Measurements from ENCODE around the gene FNDC4. TPM values are rescaled to one million over a fixed set of nuclear protein-coding genes. Genes with fewer than 3 reads are reported as not detected.

Gene FNDC4
- total and polyA plus RNA-seq, 8 donors, result 3.1 to 12.7 (median 8.7) TPM

DNA sequence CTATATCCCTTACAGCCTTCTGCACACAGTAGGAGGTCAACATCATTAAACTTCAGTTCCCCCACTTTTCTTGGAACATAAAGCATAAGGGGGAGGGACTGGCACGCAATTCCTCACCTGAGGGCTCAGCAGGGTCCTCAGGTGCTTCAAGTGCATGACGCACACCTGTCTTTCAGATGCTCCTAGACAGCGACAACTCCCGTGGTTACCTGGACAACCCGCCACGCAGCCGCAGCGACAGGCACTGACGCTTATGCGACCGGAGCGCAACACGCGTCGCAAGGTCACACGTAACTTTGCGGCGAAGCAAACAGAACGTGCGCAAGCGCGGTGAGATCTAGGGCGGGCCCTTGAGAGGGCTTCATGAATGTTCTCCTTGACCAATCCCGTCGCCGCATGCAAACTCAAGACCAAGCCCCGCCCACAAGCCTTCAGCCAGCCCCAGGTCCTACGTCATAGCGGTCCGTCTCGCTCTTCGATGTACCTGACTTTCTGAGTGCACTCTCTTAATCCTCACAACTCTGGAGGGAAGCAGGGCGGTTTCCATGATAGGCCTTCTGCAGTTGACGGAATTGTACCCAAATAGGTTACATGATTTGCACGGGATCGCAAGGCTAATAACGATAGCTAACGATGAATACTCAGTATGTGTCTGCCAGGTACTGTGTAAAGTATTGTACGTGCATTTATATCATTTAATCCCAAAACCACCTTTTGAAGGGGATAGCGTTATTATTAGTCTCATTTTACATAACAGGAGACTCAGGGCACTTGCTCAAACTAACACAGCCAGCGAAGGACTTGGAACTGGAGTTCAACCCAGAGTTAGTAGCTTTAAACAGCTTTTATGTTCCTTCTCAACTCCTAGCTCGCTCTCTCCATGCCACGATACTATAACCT, 5.3 kb downstream of the FNDC4 start, which contains the start of gene IFT172:
TSS of gene IFT172 (minus strand) at position 246 of the 900 bp plus-strand sequence. CDS start at position 156, 90 bp downstream.
- DNase-seq (peak; percentile 96 to 100 (median 99)), ATAC-seq (peak; percentile 97 to 99 (median 98)), FAIRE-seq (peak; percentile 87)
- Histone ChIP-seq H3K4me1 (peaks cover 0 to 8% (median 0%) of the 10 kb centered on the region in 3 donors), H3K9me3 (no peaks in the 10 kb centered on the region), H3K4me3 (peak within 1 kb of the TSS; percentile 38 to 61 (median 45)), H3K36me3 (no peaks in the 10 kb centered on the region), H3K27ac (peak within 1 kb of the TSS; percentile 43 to 75 (median 58)), H3K27me3 (no peaks in the 10 kb centered on the region)
- TF ChIP-seq, protein P1, sequence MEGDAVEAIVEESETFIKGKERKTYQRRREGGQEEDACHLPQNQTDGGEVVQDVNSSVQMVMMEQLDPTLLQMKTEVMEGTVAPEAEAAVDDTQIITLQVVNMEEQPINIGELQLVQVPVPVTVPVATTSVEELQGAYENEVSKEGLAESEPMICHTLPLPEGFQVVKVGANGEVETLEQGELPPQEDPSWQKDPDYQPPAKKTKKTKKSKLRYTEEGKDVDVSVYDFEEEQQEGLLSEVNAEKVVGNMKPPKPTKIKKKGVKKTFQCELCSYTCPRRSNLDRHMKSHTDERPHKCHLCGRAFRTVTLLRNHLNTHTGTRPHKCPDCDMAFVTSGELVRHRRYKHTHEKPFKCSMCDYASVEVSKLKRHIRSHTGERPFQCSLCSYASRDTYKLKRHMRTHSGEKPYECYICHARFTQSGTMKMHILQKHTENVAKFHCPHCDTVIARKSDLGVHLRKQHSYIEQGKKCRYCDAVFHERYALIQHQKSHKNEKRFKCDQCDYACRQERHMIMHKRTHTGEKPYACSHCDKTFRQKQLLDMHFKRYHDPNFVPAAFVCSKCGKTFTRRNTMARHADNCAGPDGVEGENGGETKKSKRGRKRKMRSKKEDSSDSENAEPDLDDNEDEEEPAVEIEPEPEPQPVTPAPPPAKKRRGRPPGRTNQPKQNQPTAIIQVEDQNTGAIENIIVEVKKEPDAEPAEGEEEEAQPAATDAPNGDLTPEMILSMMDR (IDR thresholded peaks at IDR 0.05), result no peak
- WGBS, 2 donors, result 6 to 7% methylated on average over 43 of the region's 43 CpGs
- intact Hi-C loops (cut with DNase I), result loop anchor here in 1 of 3 donors (10.0 kb wide), 1 partner anchor 85 kb away; no protein-coding TSS in a partner anchor

DNA sequence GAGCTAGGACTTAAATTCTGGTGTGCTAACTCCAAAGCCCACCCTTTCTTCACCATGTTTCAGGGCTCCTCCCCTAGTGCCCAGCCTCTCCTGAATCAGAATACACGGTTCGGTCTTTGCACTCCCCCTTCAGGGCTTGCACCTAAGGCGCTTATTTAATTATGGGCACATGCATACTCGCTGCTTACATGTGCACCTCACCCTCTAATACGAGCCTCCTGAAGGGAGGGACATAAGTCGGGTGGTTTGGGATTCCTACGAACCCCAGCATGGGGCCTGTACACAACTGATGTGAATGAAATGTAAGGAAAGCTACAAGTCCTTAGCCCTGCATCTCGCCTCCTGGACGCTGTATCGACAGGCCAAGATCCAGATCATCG, 5.9 kb downstream of the FNDC4 start:
- DNase-seq (no peak), FAIRE-seq (no peak), ATAC-seq (peak in 3 of 4 donors; percentile 9 to 31 (median 31))
- Histone ChIP-seq H3K27me3 (no peaks in the 10 kb centered on the region), H3K4me1 (peaks cover 0 to 8% (median 0%) of the 10 kb centered on the region in 3 donors), H3K27ac (peak overlapping the region; percentile 43 to 75 (median 58)), H3K9me3 (no peaks in the 10 kb centered on the region), H3K36me3 (no peaks in the 10 kb centered on the region), H3K4me3 (peak overlapping the region; percentile 38 to 61 (median 45))
- 1% methylated on average over 11 of the region's 11 CpGs for WGBS, 2 donors
- intact Hi-C loops (cut with DNase I), result no loop called here
- TF ChIP-seq, protein P1 (IDR thresholded peaks at IDR 0.05), result no peak

DNA sequence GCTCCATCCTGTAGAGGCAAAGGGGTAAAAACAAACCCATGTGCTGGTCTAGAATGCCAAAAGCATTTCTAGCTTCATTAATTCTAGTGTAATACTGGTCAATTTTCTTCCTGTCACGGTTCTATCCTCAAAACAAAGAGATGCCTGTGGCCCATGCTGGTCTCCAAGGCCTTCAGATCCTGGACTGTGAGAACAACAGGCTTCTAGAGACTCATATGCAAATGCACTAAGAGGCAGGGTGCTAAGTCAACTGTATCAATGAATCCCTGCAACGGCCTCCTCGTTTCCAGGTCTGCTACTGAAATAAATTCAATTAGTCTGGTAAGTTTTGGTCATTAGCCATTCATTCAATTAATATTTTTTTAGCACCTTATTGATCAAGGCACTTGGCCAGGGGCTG, 9.5 kb downstream of the FNDC4 start:
- H3K4me3 ChIP-seq, result no peak overlapping the region
- DNase-seq (no peak), FAIRE-seq (no peak), ATAC-seq (no peak)
- H3K27ac ChIP-seq, result no peak overlapping the region
- WGBS, 2 donors, result 64 to 67% methylated on average over 3 of the region's 3 CpGs
- intact Hi-C loops (cut with DNase I), result no loop called here
- no peaks in the 10 kb centered on the region for H3K9me3 ChIP-seq
- no peaks in the 10 kb centered on the region for H3K27me3 ChIP-seq
- H3K4me1 ChIP-seq, result peaks cover 0 to 8% (median 0%) of the 10 kb centered on the region in 3 donors
- peaks cover 0 to 17% (median 0%) of the 10 kb centered on the region in 3 donors for H3K36me3 ChIP-seq
- TF ChIP-seq, protein P1 (IDR thresholded peaks at IDR 0.05), result no peak

DNA sequence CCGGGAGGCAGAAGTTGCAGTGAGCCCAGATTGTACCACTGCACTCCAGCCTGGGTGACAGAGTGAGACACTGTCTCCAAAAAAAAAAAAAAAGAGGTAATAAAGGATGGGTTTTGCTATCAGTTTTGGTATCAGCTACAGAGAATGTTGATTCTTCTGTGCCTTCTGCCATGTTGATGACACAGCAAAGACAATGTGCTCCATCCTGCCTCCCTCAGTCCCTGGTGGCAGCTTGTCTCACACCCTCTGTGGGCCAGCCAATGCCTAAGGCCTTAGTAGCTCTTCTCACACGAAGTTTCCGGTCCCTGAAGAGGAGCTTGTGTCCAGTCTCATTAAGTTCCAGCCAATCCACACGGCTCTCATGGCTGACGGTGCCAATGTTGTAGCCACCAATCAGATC, 23.0 kb downstream of the FNDC4 start:
- intact Hi-C loops (cut with DNase I), result no loop called here
- 88 to 95% methylated on average over 5 of the region's 5 CpGs for WGBS, 2 donors
- no peak overlapping the region for H3K4me3 ChIP-seq
- no peak overlapping the region for H3K27ac ChIP-seq
- ATAC-seq (no peak), DNase-seq (no peak), FAIRE-seq (no peak)
- H3K4me1 ChIP-seq, result no peaks in the 10 kb centered on the region
- TF ChIP-seq, protein P1 (IDR thresholded peaks at IDR 0.05), result no peak
- H3K36me3 ChIP-seq, result peaks cover 0 to 19% (median 0%) of the 10 kb centered on the region in 3 donors
- H3K27me3 ChIP-seq, result no peaks in the 10 kb centered on the region
- no peaks in the 10 kb centered on the region for H3K9me3 ChIP-seq

Data from pancreas (tissue), 10 donors.